Measurements from ENCODE around the gene OR2D2.

DNA sequence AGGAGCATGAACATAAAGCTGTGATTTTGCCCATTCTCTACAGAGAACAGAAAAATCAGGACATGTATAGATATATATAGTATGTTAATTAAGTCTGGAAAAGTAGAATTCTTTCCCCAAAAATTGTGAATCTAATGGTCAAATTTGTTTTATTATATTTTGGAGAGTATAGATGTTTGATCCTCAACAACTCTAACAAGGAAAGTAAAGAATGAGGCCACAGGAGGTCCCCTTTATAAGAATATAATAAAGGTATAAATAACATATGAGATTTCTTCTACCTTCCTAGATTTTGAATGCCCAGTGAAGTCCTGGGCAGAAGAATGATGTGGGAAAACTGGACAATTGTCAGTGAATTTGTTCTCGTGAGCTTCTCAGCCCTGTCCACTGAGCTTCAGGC, 16.0 kb downstream of the OR2D2 start, which contains the start of gene OR10A4:
- TF ChIP-seq POLR2AphosphoS5 (IDR thresholded peaks at IDR 0.05; ENCODE audit: low read depth, low read length) (no peak), POLR2A (IDR thresholded peaks at IDR 0.05; ENCODE audit: low read depth, low read length) (no peak)
